ENCODE results near the gene WWOX. TPM values are rescaled to one million over a fixed set of nuclear protein-coding genes. Genes with fewer than 3 reads are reported as not detected.
A peak's percentile ranks its signal among the peaks of the same experiment; 100 is the strongest.

Gene WWOX
- total RNA-seq, 2 experiments from 2014 or later, result 16.6 to 19.0 TPM

GRCh38 chr16:78755751-78756661 is 656.6 kb downstream of the WWOX start:
- Mint-ChIP-seq H3K9me3 (no peaks in the 10 kb centered on the region), H3K4me1 (no peaks in the 10 kb centered on the region), H3K36me3 (ENCODE audit: low read depth) (no peaks in the 10 kb centered on the region), H3K27ac (no peak overlapping the region), H3K27me3 (no peaks in the 10 kb centered on the region), H3K4me3 (no peak overlapping the region)
- ChIA-PET POLR2A (no interaction called here), CTCF (no interaction called here)
- DNase-seq, result no peak

GRCh38 chr16:78759596-78759995 is 660.1 kb downstream of the WWOX start:
- H3K36me3 Mint-ChIP-seq (ENCODE audit: low read depth), result no peaks in the 10 kb centered on the region
- no peak overlapping the region for H3K4me3 Mint-ChIP-seq
- no peaks in the 10 kb centered on the region for H3K27me3 Mint-ChIP-seq
- ChIA-PET CTCF (interaction anchor here (2.9 kb wide), 1 partner anchor 11 kb away, joined by 10 read pairs; no protein-coding TSS in a partner anchor), POLR2A (interaction anchor here (0.6 kb wide), 1 partner anchor 9 kb away, joined by 3 read pairs; no protein-coding TSS in a partner anchor)
- DNase-seq, result no peak
- no peak overlapping the region for H3K27ac Mint-ChIP-seq
- H3K9me3 Mint-ChIP-seq, result no peaks in the 10 kb centered on the region
- H3K4me1 Mint-ChIP-seq, result peaks cover 3% of the 10 kb centered on the region

DNA sequence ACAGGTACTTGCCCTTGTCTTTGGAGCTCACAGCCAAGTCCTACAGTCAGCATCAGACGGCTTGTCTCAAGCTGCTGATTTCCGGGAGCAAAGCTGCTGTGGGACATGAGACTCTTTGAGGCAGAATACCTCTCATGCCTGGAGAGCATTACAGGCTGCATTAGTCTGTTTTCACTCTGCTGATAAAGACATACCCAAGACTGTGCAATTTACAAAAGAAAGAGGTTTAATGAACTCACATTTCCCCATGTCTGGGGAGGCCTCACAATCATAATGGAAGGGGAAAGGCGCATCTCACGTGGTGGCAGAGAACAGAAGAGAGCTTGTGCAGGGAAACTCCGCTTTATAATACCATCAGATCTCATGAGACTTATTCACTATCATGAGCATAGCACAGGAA is 661.2 kb downstream of the WWOX start:
- H3K27ac Mint-ChIP-seq, result no peak overlapping the region
- peaks cover 8% of the 10 kb centered on the region for H3K4me1 Mint-ChIP-seq
- H3K9me3 Mint-ChIP-seq, result no peaks in the 10 kb centered on the region
- H3K36me3 Mint-ChIP-seq (ENCODE audit: low read depth), result no peaks in the 10 kb centered on the region
- no peaks in the 10 kb centered on the region for H3K27me3 Mint-ChIP-seq
- POLR2A ChIA-PET, result interaction anchor here (1.6 kb wide), 1 partner anchor 18 kb away, joined by 6 read pairs; no protein-coding TSS in a partner anchor
- CTCF ChIA-PET, result interaction anchor here (2.9 kb wide), 1 partner anchor 10 kb away, joined by 10 read pairs; no protein-coding TSS in a partner anchor
- DNase-seq, result no peak
- H3K4me3 Mint-ChIP-seq, result no peak overlapping the region

DNA sequence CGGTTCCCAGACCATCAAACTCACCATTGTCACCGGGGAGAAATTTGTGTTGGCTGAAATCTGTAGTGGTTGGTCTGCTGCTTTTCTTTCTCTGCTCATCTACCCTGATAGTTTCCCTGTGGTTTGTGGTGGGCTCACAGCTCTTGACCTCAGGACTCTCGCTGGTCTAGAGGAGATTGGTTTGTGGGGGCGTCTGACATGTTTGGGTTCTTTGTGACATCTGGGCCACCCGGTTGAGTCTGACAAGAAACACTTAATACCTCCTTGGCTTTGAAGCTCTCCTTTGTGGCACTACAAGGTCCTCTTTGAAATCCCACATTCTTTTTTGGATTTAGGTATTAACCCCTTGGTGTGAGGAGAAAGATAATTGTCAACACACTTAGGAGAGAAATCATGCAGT is 662.0 kb downstream of the WWOX start:
- H3K9me3 Mint-ChIP-seq, result no peaks in the 10 kb centered on the region
- CTCF ChIA-PET, result interaction anchor here (2.9 kb wide), 1 partner anchor 9 kb away, joined by 10 read pairs; no protein-coding TSS in a partner anchor
- no peak for DNase-seq

GRCh38 chr16:78762222-78762621 is 662.8 kb downstream of the WWOX start:
- Mint-ChIP-seq H3K4me3 (no peak overlapping the region), H3K36me3 (ENCODE audit: low read depth) (no peaks in the 10 kb centered on the region), H3K9me3 (no peaks in the 10 kb centered on the region), H3K27me3 (no peaks in the 10 kb centered on the region), H3K4me1 (peaks cover 11% of the 10 kb centered on the region), H3K27ac (no peak overlapping the region)
- DNase-seq, result no peak
- ChIA-PET POLR2A (interaction anchor here (1.6 kb wide), 1 partner anchor 13 kb away, joined by 4 read pairs; no protein-coding TSS in a partner anchor), CTCF (interaction anchor here (2.9 kb wide), 1 partner anchor 8 kb away, joined by 10 read pairs; no protein-coding TSS in a partner anchor)

More for the DNA sequence above, 662.0 kb downstream of the WWOX start:
- no peaks in the 10 kb centered on the region for H3K36me3 Mint-ChIP-seq (ENCODE audit: low read depth)
- H3K4me3 Mint-ChIP-seq, result no peak overlapping the region
- POLR2A ChIA-PET, result interaction anchor here (1.6 kb wide), 2 partner anchors 12 to 17 kb away, joined by 4 to 6 read pairs; no protein-coding TSS in a partner anchor
- no peaks in the 10 kb centered on the region for H3K27me3 Mint-ChIP-seq
- no peak overlapping the region for H3K27ac Mint-ChIP-seq
- H3K4me1 Mint-ChIP-seq, result peaks cover 10% of the 10 kb centered on the region

DNA sequence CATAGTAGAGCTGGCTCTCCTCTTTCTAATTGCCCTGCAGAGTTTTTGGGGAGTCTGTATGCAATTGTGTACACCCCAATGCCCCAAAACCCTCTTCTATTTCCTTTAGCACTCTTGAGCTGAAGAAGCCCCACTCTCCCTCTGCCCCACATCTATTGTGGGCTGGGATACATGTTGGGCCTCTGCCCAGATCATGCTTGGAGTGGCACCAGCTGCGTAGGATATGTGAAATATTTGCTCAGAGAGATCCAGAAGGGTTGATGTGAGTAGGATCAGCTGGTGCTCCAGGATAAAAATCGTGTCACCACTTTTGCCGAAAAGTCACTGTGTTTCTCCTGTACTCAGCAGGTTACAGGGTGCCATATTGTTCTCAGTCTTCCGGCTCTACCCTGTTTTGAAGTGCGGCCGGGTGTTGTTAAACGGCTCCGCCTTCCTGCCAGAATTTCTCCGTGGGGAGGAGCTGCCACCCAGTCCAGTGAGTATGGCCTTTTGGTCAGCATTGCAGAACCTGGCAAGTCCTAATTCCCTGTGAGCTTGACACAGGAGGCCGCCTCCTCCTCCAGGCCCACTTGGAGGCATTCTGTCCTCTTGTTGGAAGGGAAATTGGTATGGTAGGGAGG is 664.5 kb downstream of the WWOX start:
- ChIA-PET CTCF (no interaction called here), POLR2A (no interaction called here)
- H3K4me1 Mint-ChIP-seq, result peaks cover 28% of the 10 kb centered on the region
- H3K27me3 Mint-ChIP-seq, result no peaks in the 10 kb centered on the region
- H3K27ac Mint-ChIP-seq, result no peak overlapping the region
- DNase-seq, result no peak
- H3K36me3 Mint-ChIP-seq (ENCODE audit: low read depth), result no peaks in the 10 kb centered on the region
- H3K9me3 Mint-ChIP-seq, result no peaks in the 10 kb centered on the region
- no peak overlapping the region for H3K4me3 Mint-ChIP-seq

GRCh38 chr16:78764478-78764877 is 665.0 kb downstream of the WWOX start:
- no peak for DNase-seq
- H3K27me3 Mint-ChIP-seq, result no peaks in the 10 kb centered on the region
- H3K4me1 Mint-ChIP-seq, result peaks cover 31% of the 10 kb centered on the region
- H3K27ac Mint-ChIP-seq, result no peak overlapping the region
- POLR2A ChIA-PET, result no interaction called here
- no peaks in the 10 kb centered on the region for H3K36me3 Mint-ChIP-seq (ENCODE audit: low read depth)
- H3K4me3 Mint-ChIP-seq, result no peak overlapping the region
- CTCF ChIA-PET, result no interaction called here
- H3K9me3 Mint-ChIP-seq, result no peaks in the 10 kb centered on the region

DNA sequence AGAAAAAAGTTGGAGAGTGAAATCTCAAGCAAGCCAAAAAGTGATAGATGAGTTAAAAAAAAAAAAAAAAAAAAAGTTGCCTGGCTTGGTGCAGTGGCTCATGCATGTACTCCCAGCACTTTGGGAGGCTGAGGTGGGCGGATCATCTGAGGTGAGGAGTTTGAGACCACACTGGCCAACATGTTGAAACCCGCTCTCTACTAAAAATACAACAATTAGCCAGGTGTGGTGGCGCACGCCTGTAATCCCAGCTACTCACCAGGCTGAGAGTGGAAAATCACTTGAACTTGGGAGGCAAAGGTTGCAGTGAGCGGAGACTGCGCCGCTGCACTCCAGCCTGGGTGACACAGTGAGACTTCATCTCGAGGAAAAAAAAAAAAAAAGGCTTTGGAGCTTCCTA is 668.8 kb downstream of the WWOX start:
- ChIA-PET POLR2A (interaction anchor here (0.6 to 6.4 kb wide), 11 partner anchors 8 to 1377 kb away, joined by 3 to 53 read pairs (median 4); partner anchors contain the start of gene MAF), CTCF (interaction anchor here (0.6 to 5.7 kb wide), 6 partner anchors 11 to 833 kb away, joined by 3 to 50 read pairs (median 4); partner anchors contain the start of gene MAF)
- H3K4me3 Mint-ChIP-seq, result peak overlapping the region; percentile 9
- H3K27ac Mint-ChIP-seq, result peak overlapping the region; percentile 88
- peaks cover 11% of the 10 kb centered on the region for H3K36me3 Mint-ChIP-seq (ENCODE audit: low read depth)
- H3K4me1 Mint-ChIP-seq, result peaks cover 55% of the 10 kb centered on the region
- H3K27me3 Mint-ChIP-seq, result no peaks in the 10 kb centered on the region
- no peaks in the 10 kb centered on the region for H3K9me3 Mint-ChIP-seq
- DNase-seq, result no peak

DNA sequence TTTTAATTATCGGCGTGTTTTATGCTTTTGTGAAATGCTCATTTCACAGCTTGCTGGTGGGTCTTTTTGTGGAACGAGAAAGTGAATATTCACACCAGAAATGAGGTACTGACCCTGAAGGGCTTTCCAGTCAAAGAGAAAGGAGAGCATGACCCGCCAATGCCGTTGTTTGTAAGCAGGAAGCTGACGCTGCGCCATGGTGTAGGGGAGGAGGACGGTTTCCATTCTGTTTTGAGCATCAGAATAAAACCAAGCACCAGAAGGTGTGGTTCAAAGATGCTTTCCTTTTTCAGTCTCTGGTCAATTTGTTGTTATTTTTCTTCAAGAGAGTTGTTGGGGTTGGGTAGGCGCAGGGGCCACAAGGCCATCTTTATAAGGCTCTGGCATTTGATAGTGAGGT is 669.3 kb downstream of the WWOX start:
- Mint-ChIP-seq H3K9me3 (no peaks in the 10 kb centered on the region), H3K27me3 (no peaks in the 10 kb centered on the region), H3K4me1 (peaks cover 60% of the 10 kb centered on the region), H3K4me3 (peak overlapping the region; percentile 48), H3K27ac (peak overlapping the region; percentile 88), H3K36me3 (ENCODE audit: low read depth) (peaks cover 16% of the 10 kb centered on the region)
- POLR2A ChIA-PET, result interaction anchor here (0.6 to 6.4 kb wide), 10 partner anchors 9 to 1377 kb away, joined by 3 to 53 read pairs (median 4); partner anchors contain the start of gene MAF
- CTCF ChIA-PET, result interaction anchor here (0.6 to 5.7 kb wide), 6 partner anchors 11 to 832 kb away, joined by 3 to 50 read pairs (median 4); partner anchors contain the start of gene MAF
- peak; percentile 72 for DNase-seq

GRCh38 chr16:78770353-78771091 is 671.1 kb downstream of the WWOX start:
- H3K9me3 Mint-ChIP-seq, result peaks cover 4% of the 10 kb centered on the region
- DNase-seq, result peak; percentile 88
- H3K27me3 Mint-ChIP-seq, result no peaks in the 10 kb centered on the region
- CTCF ChIA-PET, result interaction anchor here (0.6 to 5.7 kb wide), 17 partner anchors 9 to 830 kb away, joined by 3 to 50 read pairs (median 4); partner anchors contain the start of gene MAF
- peak overlapping the region; percentile 29 for H3K27ac Mint-ChIP-seq
- POLR2A ChIA-PET, result interaction anchor here (0.8 to 6.4 kb wide), 6 partner anchors 9 to 830 kb away, joined by 3 to 53 read pairs (median 11); partner anchors contain the start of gene MAF
- peaks cover 19% of the 10 kb centered on the region for H3K36me3 Mint-ChIP-seq (ENCODE audit: low read depth)
- H3K4me3 Mint-ChIP-seq, result no peak overlapping the region
- H3K4me1 Mint-ChIP-seq, result peaks cover 74% of the 10 kb centered on the region

DNA sequence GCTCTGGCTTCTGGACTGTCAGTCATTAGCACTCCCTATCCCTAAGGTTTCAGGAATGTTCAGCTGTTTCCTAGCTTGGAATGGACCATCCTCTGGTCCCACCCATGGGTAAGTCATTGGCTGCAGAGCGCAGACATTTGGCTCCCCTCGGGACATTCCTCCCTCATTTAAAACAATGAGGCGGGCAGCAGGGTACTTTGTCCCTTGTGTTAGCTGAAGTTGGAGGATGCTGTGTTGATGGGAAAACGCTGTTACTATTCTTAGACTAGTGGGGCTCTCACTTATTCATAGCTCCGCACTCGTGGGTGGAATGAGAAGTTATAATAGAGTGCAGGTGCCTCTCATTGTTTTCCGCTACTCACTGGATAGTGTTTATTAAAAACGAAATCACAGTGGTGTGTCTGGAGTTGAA is 673.8 kb downstream of the WWOX start:
- H3K4me3 Mint-ChIP-seq, result no peak overlapping the region
- peak overlapping the region; percentile 98 for H3K27ac Mint-ChIP-seq
- H3K4me1 Mint-ChIP-seq, result peaks cover 87% of the 10 kb centered on the region
- no peaks in the 10 kb centered on the region for H3K27me3 Mint-ChIP-seq
- DNase-seq, result no peak
- H3K9me3 Mint-ChIP-seq, result peaks cover 10% of the 10 kb centered on the region
- CTCF ChIA-PET, result interaction anchor here (1.1 to 5.7 kb wide), 2 partner anchors 68 to 825 kb away, joined by 3 to 50 read pairs; no protein-coding TSS in a partner anchor
- H3K36me3 Mint-ChIP-seq (ENCODE audit: low read depth), result peaks cover 30% of the 10 kb centered on the region
- POLR2A ChIA-PET, result interaction anchor here (0.5 to 6.4 kb wide), 8 partner anchors 19 to 827 kb away, joined by 3 to 48 read pairs (median 4); partner anchors contain the start of gene MAF

DNA sequence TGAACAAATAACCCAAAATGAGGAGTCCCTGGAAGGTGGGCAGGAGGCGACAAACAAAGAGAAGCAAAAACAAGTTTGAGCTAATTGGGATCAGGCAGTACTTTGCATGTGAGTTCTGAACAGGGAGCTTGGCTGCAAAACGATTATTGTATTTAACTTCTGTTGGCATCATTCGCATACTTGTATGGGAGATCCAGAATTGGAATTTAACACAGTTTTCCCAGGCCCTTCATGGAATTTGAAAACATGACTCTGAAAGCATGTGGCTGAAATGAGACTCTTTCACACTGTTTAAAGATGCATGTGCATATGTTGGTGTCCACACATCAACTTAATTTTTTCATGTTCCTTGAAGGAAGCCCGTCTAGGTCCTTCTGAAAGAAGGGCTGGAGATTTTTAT is 674.3 kb downstream of the WWOX start:
- no peak for DNase-seq
- ChIA-PET CTCF (interaction anchor here (1.1 to 5.7 kb wide), 2 partner anchors 68 to 825 kb away, joined by 3 to 50 read pairs; no protein-coding TSS in a partner anchor), POLR2A (interaction anchor here (0.6 to 6.4 kb wide), 7 partner anchors 18 to 827 kb away, joined by 3 to 48 read pairs (median 3); partner anchors contain the start of gene MAF)
- H3K4me3 Mint-ChIP-seq, result no peak overlapping the region
- peaks cover 10% of the 10 kb centered on the region for H3K9me3 Mint-ChIP-seq
- peaks cover 87% of the 10 kb centered on the region for H3K4me1 Mint-ChIP-seq
- peaks cover 30% of the 10 kb centered on the region for H3K36me3 Mint-ChIP-seq (ENCODE audit: low read depth)
- no peaks in the 10 kb centered on the region for H3K27me3 Mint-ChIP-seq
- H3K27ac Mint-ChIP-seq, result peak overlapping the region; percentile 98

Measured in activated CD4-positive, alpha-beta memory T cell treated with anti-CD3 and anti-CD28 coated beads, Interleukin-2, amount 10 ng/mL, durations not matched to agents 7 days and 5 days (primary cell).